Measurements from ENCODE around the gene SLC26A1.

DNA sequence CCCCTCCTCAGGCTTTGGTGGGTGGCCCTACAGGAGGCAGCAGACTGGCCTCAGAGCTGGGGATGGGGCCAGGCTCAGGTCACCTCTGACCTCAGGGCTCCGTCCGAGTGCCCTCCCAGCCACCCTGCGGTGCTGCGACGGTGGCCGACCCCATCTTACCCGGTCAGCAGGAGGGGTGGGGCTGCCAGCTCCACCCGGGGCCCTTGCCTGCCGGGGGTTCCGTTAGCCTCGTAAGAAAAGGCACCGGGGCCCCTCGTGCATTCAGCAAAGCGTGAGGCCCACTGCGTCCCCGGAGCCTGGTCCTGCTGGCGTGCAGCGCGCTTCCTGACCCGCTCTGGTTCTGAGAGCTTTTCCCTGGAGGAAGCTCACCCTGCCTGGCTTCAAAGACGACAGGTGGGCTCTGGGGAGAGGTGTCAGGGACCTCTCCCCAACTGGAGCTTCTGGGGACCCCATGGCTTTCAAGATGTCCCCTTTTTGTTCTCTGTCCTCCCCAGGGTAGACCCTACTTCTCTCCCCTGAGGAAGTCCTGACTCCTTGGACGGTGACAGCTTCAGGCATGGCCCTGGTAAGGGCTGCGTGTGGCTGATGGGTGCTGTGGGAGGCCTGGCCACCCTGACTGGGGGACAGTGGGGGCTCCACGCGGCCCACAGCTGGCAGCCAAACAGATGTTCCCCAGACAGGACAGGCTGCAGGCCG lies 34.2 kb upstream of the SLC26A1 start:
- TF ChIP-seq, protein P1, sequence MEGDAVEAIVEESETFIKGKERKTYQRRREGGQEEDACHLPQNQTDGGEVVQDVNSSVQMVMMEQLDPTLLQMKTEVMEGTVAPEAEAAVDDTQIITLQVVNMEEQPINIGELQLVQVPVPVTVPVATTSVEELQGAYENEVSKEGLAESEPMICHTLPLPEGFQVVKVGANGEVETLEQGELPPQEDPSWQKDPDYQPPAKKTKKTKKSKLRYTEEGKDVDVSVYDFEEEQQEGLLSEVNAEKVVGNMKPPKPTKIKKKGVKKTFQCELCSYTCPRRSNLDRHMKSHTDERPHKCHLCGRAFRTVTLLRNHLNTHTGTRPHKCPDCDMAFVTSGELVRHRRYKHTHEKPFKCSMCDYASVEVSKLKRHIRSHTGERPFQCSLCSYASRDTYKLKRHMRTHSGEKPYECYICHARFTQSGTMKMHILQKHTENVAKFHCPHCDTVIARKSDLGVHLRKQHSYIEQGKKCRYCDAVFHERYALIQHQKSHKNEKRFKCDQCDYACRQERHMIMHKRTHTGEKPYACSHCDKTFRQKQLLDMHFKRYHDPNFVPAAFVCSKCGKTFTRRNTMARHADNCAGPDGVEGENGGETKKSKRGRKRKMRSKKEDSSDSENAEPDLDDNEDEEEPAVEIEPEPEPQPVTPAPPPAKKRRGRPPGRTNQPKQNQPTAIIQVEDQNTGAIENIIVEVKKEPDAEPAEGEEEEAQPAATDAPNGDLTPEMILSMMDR (IDR thresholded peaks at IDR 0.05): no peak
- TF ChIP-seq POLR2A (IDR thresholded peaks at IDR 0.05): no peak
